ENCODE data around the gene MAPK12. TPM values are rescaled to one million over a fixed set of nuclear protein-coding genes. Genes with fewer than 3 reads are reported as not detected.

The MAPK12 gene
- total and polyA plus RNA-seq, 2 donors (not counting 3 experiments of a cell fraction or from before 2014, with no cell fraction given) = 72.3 to 86.8 TPM

GRCh38 chr22:50236731-50237409 lies 24.6 kb downstream of the MAPK12 start:
- dilution Hi-C loops (cut with MboI; ENCODE audit: extremely low pct_ligation_motif_present, low sequenced_read_pairs) (no loop called here), intact Hi-C loops (cut with micrococcal nuclease) (no loop called here)
- Histone ChIP-seq H3K27me3 (ENCODE audit: control insufficient read depth in 2 of 2, insufficient read depth in 2 of 2, low read length in 2 of 2) (no peaks in the 10 kb centered on the region), H3K36me3 (ENCODE audit: control insufficient read depth in 2 of 2, extremely low read depth in 1 of 2, insufficient read depth in 2 of 2, low read length in 2 of 2) (peaks cover 0 to 14% of the 10 kb centered on the region in 2 experiments), H3K9me3 (replicated peaks; ENCODE audit: control insufficient read depth, insufficient read depth, low read length) (no peaks in the 10 kb centered on the region), H4K20me1 (replicated peaks; ENCODE audit: control insufficient read depth, extremely low read depth, insufficient read depth, low read length) (no peaks in the 10 kb centered on the region), H2AFZ (ENCODE audit: low read depth, low read length) (no peak overlapping the region), H3K9ac (replicated peaks; ENCODE audit: extremely low read depth, insufficient read depth, low read length) (no peak overlapping the region), H3K4me3 (replicated peaks in 1 of 3; ENCODE audit: insufficient read depth in 1 of 3, low read depth in 1 of 3, low read length in 3 of 3) (no peak overlapping the region), H3K4me1 (ENCODE audit: control insufficient read depth, extremely low read depth, insufficient read depth, low read length) (peaks cover 4% of the 10 kb centered on the region), H3K27ac (ENCODE audit: insufficient read depth, low read depth, low read length) (no peak overlapping the region), H3K9me1 (replicated peaks; ENCODE audit: control insufficient read depth, extremely low read depth, insufficient read depth, low read length) (no peaks in the 10 kb centered on the region), H3K79me2 (ENCODE audit: control insufficient read depth, insufficient read depth, low read length) (peaks cover 36% of the 10 kb centered on the region), H3K4me2 (ENCODE audit: insufficient read depth, low read length) (no peak overlapping the region)
- DNase-seq (ENCODE audit: low read depth, low spot score) (no peak), FAIRE-seq (peak; percentile 82)
- no TSS peak for BruUV-seq (replicated peaks)
- no peak for TF ChIP-seq POLR2A (IDR thresholded peaks at IDR 0.05; ENCODE audit: low read depth, low read length)
- TF ChIP-seq, protein P1, sequence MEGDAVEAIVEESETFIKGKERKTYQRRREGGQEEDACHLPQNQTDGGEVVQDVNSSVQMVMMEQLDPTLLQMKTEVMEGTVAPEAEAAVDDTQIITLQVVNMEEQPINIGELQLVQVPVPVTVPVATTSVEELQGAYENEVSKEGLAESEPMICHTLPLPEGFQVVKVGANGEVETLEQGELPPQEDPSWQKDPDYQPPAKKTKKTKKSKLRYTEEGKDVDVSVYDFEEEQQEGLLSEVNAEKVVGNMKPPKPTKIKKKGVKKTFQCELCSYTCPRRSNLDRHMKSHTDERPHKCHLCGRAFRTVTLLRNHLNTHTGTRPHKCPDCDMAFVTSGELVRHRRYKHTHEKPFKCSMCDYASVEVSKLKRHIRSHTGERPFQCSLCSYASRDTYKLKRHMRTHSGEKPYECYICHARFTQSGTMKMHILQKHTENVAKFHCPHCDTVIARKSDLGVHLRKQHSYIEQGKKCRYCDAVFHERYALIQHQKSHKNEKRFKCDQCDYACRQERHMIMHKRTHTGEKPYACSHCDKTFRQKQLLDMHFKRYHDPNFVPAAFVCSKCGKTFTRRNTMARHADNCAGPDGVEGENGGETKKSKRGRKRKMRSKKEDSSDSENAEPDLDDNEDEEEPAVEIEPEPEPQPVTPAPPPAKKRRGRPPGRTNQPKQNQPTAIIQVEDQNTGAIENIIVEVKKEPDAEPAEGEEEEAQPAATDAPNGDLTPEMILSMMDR (IDR thresholded peaks at IDR 0.05; ENCODE audit: extremely low read depth in 1 of 2, insufficient read depth in 1 of 2, low read depth in 1 of 2, low read length in 2 of 2) = peak; percentile 45 to 53
- POLR2A ChIA-PET = no interaction called here
- CTCF ChIA-PET = interaction anchor here (0.5 to 1.6 kb wide), 10 partner anchors 9 to 469 kb away, joined by 3 to 10 read pairs (median 4); partner anchors contain the start of gene SCO2

DNA sequence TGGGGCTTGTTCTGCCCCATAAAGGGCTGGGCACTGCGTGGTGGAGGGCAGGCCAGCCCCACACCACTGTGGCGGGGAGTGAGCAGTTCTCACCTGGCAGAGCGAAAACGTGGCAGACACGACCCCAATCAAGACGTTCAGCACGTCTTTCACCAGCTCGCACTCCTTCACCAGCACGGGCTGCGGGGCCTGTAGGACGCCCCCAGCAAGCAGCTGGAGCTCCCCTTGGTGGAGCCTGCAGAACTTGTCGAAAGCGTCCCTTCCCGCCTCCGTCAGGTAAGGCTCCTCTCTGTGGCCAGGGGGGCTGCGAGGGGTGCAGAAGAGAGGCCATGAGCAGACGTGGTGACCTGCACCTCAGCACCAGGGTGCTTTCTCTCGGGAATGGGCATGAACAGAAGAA lies 28.3 kb downstream of the MAPK12 start:
- H4K20me1 ChIP-seq (replicated peaks; ENCODE audit: control insufficient read depth, extremely low read depth, insufficient read depth, low read length) = no peaks in the 10 kb centered on the region
- H3K9ac ChIP-seq (replicated peaks; ENCODE audit: extremely low read depth, insufficient read depth, low read length) = no peak overlapping the region
- no peaks in the 10 kb centered on the region for H3K27me3 ChIP-seq (ENCODE audit: control insufficient read depth in 2 of 2, insufficient read depth in 2 of 2, low read length in 2 of 2)
- BruUV-seq (replicated peaks) = no TSS peak
- peaks cover 20% of the 10 kb centered on the region for H3K79me2 ChIP-seq (ENCODE audit: control insufficient read depth, insufficient read depth, low read length)
- peaks cover 0 to 14% of the 10 kb centered on the region in 2 experiments for H3K36me3 ChIP-seq (ENCODE audit: control insufficient read depth in 2 of 2, extremely low read depth in 1 of 2, insufficient read depth in 2 of 2, low read length in 2 of 2)
- no peak for DNase-seq (ENCODE audit: low read depth, low spot score)
- CTCF ChIA-PET = interaction anchor here (1.2 to 2.8 kb wide), 2 partner anchors 8 to 24 kb away, joined by 4 to 11 read pairs; no protein-coding TSS in a partner anchor
- no peaks in the 10 kb centered on the region for H3K9me3 ChIP-seq (replicated peaks; ENCODE audit: control insufficient read depth, insufficient read depth, low read length)
- H3K4me1 ChIP-seq (ENCODE audit: control insufficient read depth, extremely low read depth, insufficient read depth, low read length) = no peaks in the 10 kb centered on the region
- no peak overlapping the region for H2AFZ ChIP-seq (ENCODE audit: low read depth, low read length)
- intact Hi-C loops (cut with micrococcal nuclease) = no loop called here
- POLR2A ChIA-PET = no interaction called here
- H3K4me2 ChIP-seq (ENCODE audit: insufficient read depth, low read length) = no peak overlapping the region
- no peak for FAIRE-seq
- dilution Hi-C loops (cut with MboI; ENCODE audit: extremely low pct_ligation_motif_present, low sequenced_read_pairs) = no loop called here
- TF ChIP-seq EZH2 (IDR thresholded peaks at IDR 0.05; ENCODE audit: borderline replicate concordance, low read depth, low read length, severe bottlenecking) = no peak
- no peak for TF ChIP-seq POLR2A (IDR thresholded peaks at IDR 0.05; ENCODE audit: low read depth, low read length)
- TF ChIP-seq, protein P1 (IDR thresholded peaks at IDR 0.05; ENCODE audit: extremely low read depth in 1 of 2, insufficient read depth in 1 of 2, low read depth in 1 of 2, low read length in 2 of 2) = no peak
- no peak for TF ChIP-seq FOS (IDR thresholded peaks at IDR 0.05; ENCODE audit: borderline replicate concordance, insufficient read depth, low read length)
- TF ChIP-seq MAX (IDR thresholded peaks at IDR 0.05; ENCODE audit: insufficient read depth, insufficient read length) = no peak
- no peak for TF ChIP-seq GATA2 (IDR thresholded peaks at IDR 0.05; ENCODE audit: insufficient read depth, insufficient read length, low read depth, low read length)
- no peak for TF ChIP-seq JUN (IDR thresholded peaks at IDR 0.05; ENCODE audit: borderline replicate concordance, insufficient read depth, insufficient read length, low read depth)
- no peak for TF ChIP-seq POLR2AphosphoS5 (IDR thresholded peaks at IDR 0.05; ENCODE audit: insufficient read depth, low read depth, low read length)
- no peak for TF ChIP-seq MYC (IDR thresholded peaks at IDR 0.05; ENCODE audit: low read depth, low read length)
- H3K4me3 ChIP-seq (replicated peaks in 1 of 3; ENCODE audit: insufficient read depth in 1 of 3, low read depth in 1 of 3, low read length in 3 of 3) = no peak overlapping the region
- no peak overlapping the region for H3K27ac ChIP-seq (ENCODE audit: insufficient read depth, low read depth, low read length)
- no peaks in the 10 kb centered on the region for H3K9me1 ChIP-seq (replicated peaks; ENCODE audit: control insufficient read depth, extremely low read depth, insufficient read depth, low read length)

Measured in endothelial cell of umbilical vein (primary cell).